Measurements from ENCODE around the gene LPGAT1.
"Not testable (repeated sequence)": the region's sequence is repeated elsewhere in the genome, so short reads cannot be mapped to it uniquely, and the experiment has no call there.

Gene LPGAT1

GRCh38 chr1:211730347-211730746 is 100.2 kb downstream of the LPGAT1 start:
- CTCF ChIA-PET: no interaction called here
- no peaks in the 10 kb centered on the region for H3K9me3 ChIP-seq (ENCODE audit: control extremely low read depth in 1 of 5, control insufficient read depth in 4 of 5, insufficient read depth in 2 of 5, low read depth in 1 of 5, low read length in 4 of 5)
- no peaks in the 10 kb centered on the region for H3K4me1 ChIP-seq (ENCODE audit: control extremely low read depth in 1 of 4, control insufficient read depth in 4 of 4, insufficient read depth in 4 of 4, low read length in 3 of 4)
- H3K27me3 ChIP-seq (replicated peaks in 2 of 5; ENCODE audit: control insufficient read depth in 4 of 5, insufficient read depth in 5 of 5, low read length in 4 of 5): no peaks in the 10 kb centered on the region
- DNase-seq: no peak
- POLR2A ChIA-PET: no interaction called here
- 100% methylated on average over 4 of the region's 4 CpGs for WGBS (ENCODE audit: insufficient coverage)
- H3K36me3 ChIP-seq (ENCODE audit: control insufficient read depth in 4 of 4, insufficient read depth in 4 of 4, low read length in 3 of 4): no peaks in the 10 kb centered on the region
- H3K4me3 ChIP-seq (ENCODE audit: control insufficient read depth in 1 of 7, extremely low read depth in 1 of 7, insufficient read depth in 4 of 7, low read depth in 2 of 7, low read length in 6 of 7): no peak overlapping the region
- H3K27ac ChIP-seq (ENCODE audit: insufficient read depth in 1 of 2, low read depth in 1 of 2, low read length in 2 of 2, poor library complexity in 1 of 2, severe bottlenecking in 2 of 2): no peak overlapping the region

DNA sequence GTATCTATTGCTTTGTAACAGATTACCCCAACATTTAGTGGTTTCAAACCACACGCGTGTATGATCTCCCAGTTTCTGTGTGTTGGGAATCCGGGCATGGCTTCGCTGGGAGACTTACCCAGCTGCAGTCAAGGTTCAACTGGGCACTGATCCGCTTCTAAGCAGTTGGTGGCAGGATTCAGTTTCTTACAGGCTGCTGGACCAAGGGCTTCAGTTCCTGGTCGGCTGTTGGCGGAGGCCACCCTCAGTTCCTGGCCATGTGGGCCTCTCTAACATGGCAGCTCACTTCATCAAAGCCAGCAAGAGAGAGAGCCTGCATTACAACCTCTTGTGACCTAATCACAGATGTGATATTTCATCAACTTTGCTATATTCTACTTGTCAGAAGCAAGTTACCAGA is 101.3 kb downstream of the LPGAT1 start:
- H3K36me3 ChIP-seq (ENCODE audit: control insufficient read depth in 4 of 4, insufficient read depth in 4 of 4, low read length in 3 of 4): no peaks in the 10 kb centered on the region
- ChIA-PET POLR2A (no interaction called here), CTCF (interaction anchor here (0.6 kb wide), 1 partner anchor 302 kb away, joined by 3 read pairs; no protein-coding TSS in a partner anchor)
- H3K4me1 ChIP-seq (ENCODE audit: control extremely low read depth in 1 of 4, control insufficient read depth in 4 of 4, insufficient read depth in 4 of 4, low read length in 3 of 4): no peaks in the 10 kb centered on the region
- no peaks in the 10 kb centered on the region for H3K27me3 ChIP-seq (replicated peaks in 2 of 5; ENCODE audit: control insufficient read depth in 4 of 5, insufficient read depth in 5 of 5, low read length in 4 of 5)
- H3K9me3 ChIP-seq (ENCODE audit: control extremely low read depth in 1 of 5, control insufficient read depth in 4 of 5, insufficient read depth in 2 of 5, low read depth in 1 of 5, low read length in 4 of 5): no peaks in the 10 kb centered on the region
- DNase-seq: no peak
- H3K4me3 ChIP-seq (ENCODE audit: control insufficient read depth in 1 of 7, extremely low read depth in 1 of 7, insufficient read depth in 4 of 7, low read depth in 2 of 7, low read length in 6 of 7): no peak overlapping the region
- H3K27ac ChIP-seq (ENCODE audit: insufficient read depth in 1 of 2, low read depth in 1 of 2, low read length in 2 of 2, poor library complexity in 1 of 2, severe bottlenecking in 2 of 2): no peak overlapping the region
- WGBS (ENCODE audit: insufficient coverage): 95% methylated on average over 7 of the region's 7 CpGs

GRCh38 chr1:211726467-211726995 is 104.0 kb downstream of the LPGAT1 start:
- CTCF ChIA-PET: interaction anchor here (1.3 kb wide), 1 partner anchor 28 kb away, joined by 4 read pairs; no protein-coding TSS in a partner anchor
- POLR2A ChIA-PET: no interaction called here

DNA sequence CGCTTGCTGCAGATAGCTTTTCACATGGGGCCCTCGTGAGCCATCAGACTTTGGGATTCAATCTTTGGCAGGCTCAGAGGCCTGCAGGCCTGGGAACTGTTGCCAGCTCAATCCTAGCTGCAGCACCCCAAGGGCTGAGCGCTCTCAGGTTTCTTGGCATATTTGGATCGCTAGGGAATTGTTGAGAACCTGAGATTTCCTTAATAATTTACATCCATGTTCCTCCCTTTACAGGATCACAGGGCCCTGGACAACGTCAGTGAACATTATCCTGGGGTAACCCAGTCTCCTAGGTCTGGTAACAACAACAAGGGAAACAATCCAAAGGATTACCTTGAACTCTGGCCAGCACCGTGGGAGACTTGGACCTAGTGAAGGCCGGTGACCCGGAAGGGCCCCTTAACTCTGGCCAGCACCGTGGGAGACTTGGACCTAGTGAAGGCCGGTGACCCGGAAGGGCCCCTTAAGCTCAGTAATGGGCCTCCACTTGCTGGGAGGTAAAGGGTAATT is 105.8 kb downstream of the LPGAT1 start:
- Histone ChIP-seq H3K27me3 (replicated peaks in 2 of 5; ENCODE audit: control insufficient read depth in 4 of 5, insufficient read depth in 5 of 5, low read length in 4 of 5) (no peaks in the 10 kb centered on the region), H3K36me3 (ENCODE audit: control insufficient read depth in 4 of 4, insufficient read depth in 4 of 4, low read length in 3 of 4) (no peaks in the 10 kb centered on the region), H3K9me3 (ENCODE audit: control extremely low read depth in 1 of 5, control insufficient read depth in 4 of 5, insufficient read depth in 2 of 5, low read depth in 1 of 5, low read length in 4 of 5) (no peaks in the 10 kb centered on the region), H3K4me3 (ENCODE audit: control insufficient read depth in 1 of 7, extremely low read depth in 1 of 7, insufficient read depth in 4 of 7, low read depth in 2 of 7, low read length in 6 of 7) (no peak overlapping the region), H3K4me1 (ENCODE audit: control extremely low read depth in 1 of 4, control insufficient read depth in 4 of 4, insufficient read depth in 4 of 4, low read length in 3 of 4) (no peaks in the 10 kb centered on the region), H3K27ac (ENCODE audit: insufficient read depth in 1 of 2, low read depth in 1 of 2, low read length in 2 of 2, poor library complexity in 1 of 2, severe bottlenecking in 2 of 2) (no peak overlapping the region)
- 89% methylated on average over 10 of the region's 11 CpGs for WGBS (ENCODE audit: insufficient coverage)
- ChIA-PET CTCF (no interaction called here), POLR2A (no interaction called here)
- no peak for DNase-seq

More at GRCh38 chr1:211726467-211726995, 104.0 kb downstream of the LPGAT1 start:
- H3K4me3 ChIP-seq (ENCODE audit: control insufficient read depth in 1 of 7, extremely low read depth in 1 of 7, insufficient read depth in 4 of 7, low read depth in 2 of 7, low read length in 6 of 7): no peak overlapping the region
- 97% methylated on average over 4 of the region's 4 CpGs for WGBS (ENCODE audit: insufficient coverage)
- H3K9me3 ChIP-seq (ENCODE audit: control extremely low read depth in 1 of 5, control insufficient read depth in 4 of 5, insufficient read depth in 2 of 5, low read depth in 1 of 5, low read length in 4 of 5): no peaks in the 10 kb centered on the region
- H3K36me3 ChIP-seq (ENCODE audit: control insufficient read depth in 4 of 4, insufficient read depth in 4 of 4, low read length in 3 of 4): no peaks in the 10 kb centered on the region
- H3K27me3 ChIP-seq (replicated peaks in 2 of 5; ENCODE audit: control insufficient read depth in 4 of 5, insufficient read depth in 5 of 5, low read length in 4 of 5): no peaks in the 10 kb centered on the region
- no peak overlapping the region for H3K27ac ChIP-seq (ENCODE audit: insufficient read depth in 1 of 2, low read depth in 1 of 2, low read length in 2 of 2, poor library complexity in 1 of 2, severe bottlenecking in 2 of 2)
- no peaks in the 10 kb centered on the region for H3K4me1 ChIP-seq (ENCODE audit: control extremely low read depth in 1 of 4, control insufficient read depth in 4 of 4, insufficient read depth in 4 of 4, low read length in 3 of 4)
- no peak for DNase-seq

DNA sequence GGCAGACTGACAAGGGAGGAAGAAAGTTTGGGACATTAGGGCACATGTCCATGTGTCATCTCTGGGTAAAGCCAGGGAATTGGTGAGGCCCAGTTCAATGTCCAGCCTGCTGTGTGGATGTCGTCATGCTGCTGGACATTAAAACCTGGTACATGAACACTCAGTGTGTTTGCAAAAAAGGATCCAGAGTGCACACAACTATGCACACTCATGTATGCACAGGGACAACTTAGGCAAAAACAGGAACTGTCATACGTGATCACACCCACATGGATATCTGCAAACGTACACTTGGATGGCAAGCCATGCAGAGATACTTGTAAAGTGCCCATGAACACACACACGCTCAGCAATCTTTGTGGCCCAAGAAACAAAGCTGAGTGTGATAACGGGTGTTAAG is 107.3 kb downstream of the LPGAT1 start:
- Histone ChIP-seq H3K36me3 (ENCODE audit: control insufficient read depth in 4 of 4, insufficient read depth in 4 of 4, low read length in 3 of 4) (no peaks in the 10 kb centered on the region), H3K4me3 (ENCODE audit: control insufficient read depth in 1 of 7, extremely low read depth in 1 of 7, insufficient read depth in 4 of 7, low read depth in 2 of 7, low read length in 6 of 7) (no peak overlapping the region), H3K27me3 (replicated peaks in 2 of 5; ENCODE audit: control insufficient read depth in 4 of 5, insufficient read depth in 5 of 5, low read length in 4 of 5) (no peaks in the 10 kb centered on the region), H3K9me3 (ENCODE audit: control extremely low read depth in 1 of 5, control insufficient read depth in 4 of 5, insufficient read depth in 2 of 5, low read depth in 1 of 5, low read length in 4 of 5) (no peaks in the 10 kb centered on the region), H3K4me1 (ENCODE audit: control extremely low read depth in 1 of 4, control insufficient read depth in 4 of 4, insufficient read depth in 4 of 4, low read length in 3 of 4) (no peaks in the 10 kb centered on the region), H3K27ac (ENCODE audit: insufficient read depth in 1 of 2, low read depth in 1 of 2, low read length in 2 of 2, poor library complexity in 1 of 2, severe bottlenecking in 2 of 2) (no peak overlapping the region)
- 86% methylated on average over 5 of the region's 5 CpGs for WGBS (ENCODE audit: insufficient coverage)
- CTCF ChIA-PET: interaction anchor here (0.9 to 1.9 kb wide), 2 partner anchors 24 to 25 kb away, joined by 3 to 8 read pairs; no protein-coding TSS in a partner anchor
- no peak for DNase-seq
- POLR2A ChIA-PET: no interaction called here

DNA sequence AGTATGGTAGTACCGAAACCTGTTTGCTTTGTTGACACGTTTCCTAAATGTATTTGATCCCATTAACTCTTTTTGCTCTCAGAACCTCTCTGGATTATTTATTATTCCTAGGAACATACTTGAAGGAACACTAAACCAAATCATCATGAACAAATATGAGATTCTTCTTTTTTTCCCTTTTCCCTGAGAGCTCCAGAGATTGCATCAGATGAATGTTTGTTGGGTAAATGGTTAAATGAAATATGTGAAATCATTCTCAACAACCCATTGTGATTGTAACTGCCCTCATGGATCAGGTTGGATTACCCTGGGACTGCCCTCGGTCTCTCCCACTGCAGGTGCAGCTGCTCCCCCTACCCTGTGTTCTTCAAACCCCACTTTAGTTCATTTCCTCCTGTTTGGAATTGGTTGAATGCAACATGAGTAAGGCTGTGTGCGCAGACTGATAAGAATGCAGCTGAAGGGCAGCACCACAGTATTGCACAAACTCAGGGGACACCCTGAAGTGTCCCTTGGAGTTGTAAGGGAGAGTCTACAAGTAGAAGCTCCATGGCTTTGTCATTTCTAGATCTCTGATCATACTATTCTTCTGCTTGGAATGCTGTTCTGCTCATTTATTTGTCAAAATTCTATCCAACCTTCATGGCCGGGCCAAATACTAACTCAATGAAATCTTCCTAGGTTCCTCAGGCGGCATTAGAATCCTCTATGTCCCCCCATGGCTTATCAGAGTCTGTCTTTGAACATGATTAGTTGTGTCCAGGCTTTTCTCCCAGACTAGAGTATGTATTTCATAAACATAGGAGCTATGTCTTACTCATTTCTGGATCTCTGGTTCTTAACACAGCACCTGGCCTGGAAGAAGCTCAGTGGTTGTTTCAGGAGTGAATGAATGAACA is 108.0 kb downstream of the LPGAT1 start:
- H3K36me3 ChIP-seq (ENCODE audit: control insufficient read depth in 4 of 4, insufficient read depth in 4 of 4, low read length in 3 of 4): no peaks in the 10 kb centered on the region
- H3K4me1 ChIP-seq (ENCODE audit: control extremely low read depth in 1 of 4, control insufficient read depth in 4 of 4, insufficient read depth in 4 of 4, low read length in 3 of 4): no peaks in the 10 kb centered on the region
- H3K27ac ChIP-seq (ENCODE audit: insufficient read depth in 1 of 2, low read depth in 1 of 2, low read length in 2 of 2, poor library complexity in 1 of 2, severe bottlenecking in 2 of 2): no peak overlapping the region
- POLR2A ChIA-PET: no interaction called here
- CTCF ChIA-PET: interaction anchor here (0.9 to 1.9 kb wide), 2 partner anchors 23 to 24 kb away, joined by 3 to 8 read pairs; no protein-coding TSS in a partner anchor
- no peaks in the 10 kb centered on the region for H3K9me3 ChIP-seq (ENCODE audit: control extremely low read depth in 1 of 5, control insufficient read depth in 4 of 5, insufficient read depth in 2 of 5, low read depth in 1 of 5, low read length in 4 of 5)
- H3K4me3 ChIP-seq (ENCODE audit: control insufficient read depth in 1 of 7, extremely low read depth in 1 of 7, insufficient read depth in 4 of 7, low read depth in 2 of 7, low read length in 6 of 7): no peak overlapping the region
- H3K27me3 ChIP-seq (replicated peaks in 2 of 5; ENCODE audit: control insufficient read depth in 4 of 5, insufficient read depth in 5 of 5, low read length in 4 of 5): no peaks in the 10 kb centered on the region
- no peak for DNase-seq
- WGBS (ENCODE audit: insufficient coverage): no CpG with 5 or more reads among the region's 6 CpGs

- no CpG with 5 or more reads among the region's 4 CpGs for WGBS (ENCODE audit: insufficient coverage)
- DNase-seq; CTCF ChIA-PET; H3K4me1 ChIP-seq (ENCODE audit: control extremely low read depth in 1 of 4, control insufficient read depth in 4 of 4, insufficient read depth in 4 of 4, low read length in 3 of 4); H3K4me3 ChIP-seq (ENCODE audit: control insufficient read depth in 1 of 7, extremely low read depth in 1 of 7, insufficient read depth in 4 of 7, low read depth in 2 of 7, low read length in 6 of 7); H3K27me3 ChIP-seq (replicated peaks in 2 of 5; ENCODE audit: control insufficient read depth in 4 of 5, insufficient read depth in 5 of 5, low read length in 4 of 5); H3K36me3 ChIP-seq (ENCODE audit: control insufficient read depth in 4 of 4, insufficient read depth in 4 of 4, low read length in 3 of 4); H3K27ac ChIP-seq (ENCODE audit: insufficient read depth in 1 of 2, low read depth in 1 of 2, low read length in 2 of 2, poor library complexity in 1 of 2, severe bottlenecking in 2 of 2); H3K9me3 ChIP-seq (ENCODE audit: control extremely low read depth in 1 of 5, control insufficient read depth in 4 of 5, insufficient read depth in 2 of 5, low read depth in 1 of 5, low read length in 4 of 5): not testable (repeated sequence)
- POLR2A ChIA-PET: interaction anchor here (0.8 kb wide), 1 partner anchor 134 kb away, joined by 3 read pairs; no protein-coding TSS in a partner anchor
Observed at GRCh38 chr1:211716555-211716954, 114.0 kb downstream of the LPGAT1 start.
